Pancreas (tissue), 10 donors: ENCODE measurements around the gene CAPRIN2. TPM values are rescaled to one million over a fixed set of nuclear protein-coding genes. Genes with fewer than 3 reads are reported as not detected.
A peak's percentile ranks its signal among the peaks of the same experiment; 100 is the strongest.

ENCODE experiments used
- ATAC-seq, 4 donors: fragments of 200-7000 bp; cut with Tn5 transposase; one replicate each; pipeline versions ENCODE4 v1.8.0 to v1.9.1; 2020; ENCODE audit warnings: mild to moderate bottlenecking in 4 of 4, moderate library complexity in 4 of 4
- DNase-seq, 6 donors: peaks; one replicate each; pipeline ENCODE4 v3.0.0-alpha.2; 2020
- FAIRE-seq: peaks from 2 replicates; lab custom pipeline; 2012; peaks lifted over from hg19 to GRCh38; lab: Jason Lieb, UNC
- H3K27ac ChIP-seq, 4 donors: fragments of 200-600 bp; sonication (generic); 1 replicate in 3 of 4; 2 replicates in 1 of 4; pipeline versions ENCODE4 v1.5.0 to v1.8.0; 2020
- H3K27me3 ChIP-seq, 4 donors: fragments of 200-600 bp; one replicate each; pipeline ENCODE4 v1.8.0; 2021
- H3K36me3 ChIP-seq, 3 donors: fragments of 200-600 bp; sonication (generic) in 1 of 3; one replicate each; pipeline versions ENCODE4 v1.5.0 to v1.8.0; 2020 to 2021
- H3K4me1 ChIP-seq, 3 donors: fragments of 200-600 bp; one replicate each; pipeline ENCODE4 v1.8.0; 2021
- H3K4me3 ChIP-seq, 4 donors: fragments of 200-600 bp; sonication (generic) in 2 of 4; one replicate each; pipeline versions ENCODE4 v1.5.0 to v1.8.0; 2020 to 2021
- H3K9me3 ChIP-seq, 4 donors: fragments of 200-600 bp; one replicate each; pipeline ENCODE4 v1.8.0; 2021
- CTCF ChIP-seq, 4 donors: fragments of 200-600 bp; sonication (generic) in 3 of 4; IDR thresholded peaks; one replicate each; pipeline versions ENCODE4 v1.5.0 to v1.8.0; 2021; ENCODE audit warnings: antibody characterized with exemption in 4 of 4
- WGBS, 2 donors: extraction: QIAGEN DNeasy Blood & Tissue Kit; methylation state at CpG; one replicate each; pipeline ENCODE4 v1.1.7; 2013; 5-methylcytosine and 5-hydroxymethylcytosine counted together
- intact Hi-C, 3 donors: fragments of 100-400 bp; cut with DNase I; formaldehyde crosslinking; loops; one replicate each; pipeline versions ENCODE4 v1.11.1 to v1.14.2; 2022
- polyA plus RNA-seq, 2 donors: library from polyadenylated mRNA; stranded (reverse); fragments of 200-250 nt; gene quantifications; one replicate each; pipeline ENCODE4 v1.2.3, GENCODE V29; 2013
- total RNA-seq, 6 donors: library from RNA; stranded (reverse); fragmentation: NEBNext Ultra II Directional in 4 of 6; extraction: Animal tissue kit (Norgen Biotek cat#: 25700) in 4 of 6; gene quantifications; one replicate each; pipeline versions ENCODE4 v1.2.1 to v1.2.4, GENCODE V29; 2021 to 2023
- donor health status: healthy with polysubstance abuse.
- donor health status: DM: no; HTN: no; CAD: no; lungs with moderate emphysema.
- donor health status: DM: no; HTN: no; CAD: no.
- donor health status: control.
- donor health status: control.
- donor health status: Bipolar disorder and iron deficiency.
- donor health status: DM: yes; HTN: yes; CAD: no.
- donor health status: DM: no; HTN: no; CAD: no.
- donor health status: DM: no; HTN: no; CAD: no.
- donor health status: DM: yes; HTN: yes; CAD: no.

Gene CAPRIN2
- total and polyA plus RNA-seq, 8 donors, result 5.7 to 25.6 (median 10.8) TPM

GRCh38 chr12:30694412-30695198, 60.1 kb downstream of the CAPRIN2 start:
- Histone ChIP-seq H3K36me3 (no peaks in the 10 kb centered on the region), H3K4me3 (peak overlapping the region; percentile 87 to 100 (median 92)), H3K27me3 (no peaks in the 10 kb centered on the region), H3K9me3 (no peaks in the 10 kb centered on the region), H3K4me1 (peaks cover 0 to 25% (median 9%) of the 10 kb centered on the region in 3 donors), H3K27ac (peak overlapping the region; percentile 76 to 89 (median 86))
- FAIRE-seq, result no peak
- intact Hi-C loops, result no loop called here
- WGBS, 2 donors, result 3% methylated on average over 16 of the region's 16 CpGs
- ATAC-seq, result peak; percentile 75 to 84 (median 80)
- TF ChIP-seq CTCF (IDR thresholded peaks at IDR 0.05), result no peak
- DNase-seq, result peak; percentile 50 to 76 (median 65)

DNA sequence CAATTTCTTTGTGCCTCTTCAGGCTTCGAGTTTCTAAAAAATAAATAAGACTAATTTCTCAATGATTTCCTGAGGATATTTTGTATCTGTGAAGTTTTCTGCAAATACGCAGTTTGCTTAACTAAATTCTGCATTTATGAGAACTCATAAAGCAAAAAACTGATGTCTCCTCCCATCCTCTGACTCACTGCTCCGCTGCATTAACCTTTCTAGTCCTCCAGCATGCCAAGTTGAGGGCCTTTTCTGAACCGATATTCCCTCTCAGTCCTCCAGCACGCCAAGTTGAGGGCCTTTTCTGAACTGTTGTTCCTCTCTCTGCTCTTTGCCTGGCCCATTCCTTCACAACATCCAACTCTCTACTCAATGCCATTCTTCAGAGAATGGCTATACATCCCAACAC, 62.3 kb downstream of the CAPRIN2 start:
- Histone ChIP-seq H3K4me3 (no peak overlapping the region), H3K9me3 (no peaks in the 10 kb centered on the region), H3K27ac (no peak overlapping the region), H3K36me3 (no peaks in the 10 kb centered on the region), H3K27me3 (no peaks in the 10 kb centered on the region), H3K4me1 (peaks cover 0 to 25% (median 9%) of the 10 kb centered on the region in 3 donors)
- no peak for FAIRE-seq
- ATAC-seq, result no peak
- TF ChIP-seq CTCF (IDR thresholded peaks at IDR 0.05), result no peak
- 76 to 84% methylated on average over 5 of the region's 5 CpGs for WGBS, 2 donors
- no peak for DNase-seq
- intact Hi-C loops, result no loop called here

DNA sequence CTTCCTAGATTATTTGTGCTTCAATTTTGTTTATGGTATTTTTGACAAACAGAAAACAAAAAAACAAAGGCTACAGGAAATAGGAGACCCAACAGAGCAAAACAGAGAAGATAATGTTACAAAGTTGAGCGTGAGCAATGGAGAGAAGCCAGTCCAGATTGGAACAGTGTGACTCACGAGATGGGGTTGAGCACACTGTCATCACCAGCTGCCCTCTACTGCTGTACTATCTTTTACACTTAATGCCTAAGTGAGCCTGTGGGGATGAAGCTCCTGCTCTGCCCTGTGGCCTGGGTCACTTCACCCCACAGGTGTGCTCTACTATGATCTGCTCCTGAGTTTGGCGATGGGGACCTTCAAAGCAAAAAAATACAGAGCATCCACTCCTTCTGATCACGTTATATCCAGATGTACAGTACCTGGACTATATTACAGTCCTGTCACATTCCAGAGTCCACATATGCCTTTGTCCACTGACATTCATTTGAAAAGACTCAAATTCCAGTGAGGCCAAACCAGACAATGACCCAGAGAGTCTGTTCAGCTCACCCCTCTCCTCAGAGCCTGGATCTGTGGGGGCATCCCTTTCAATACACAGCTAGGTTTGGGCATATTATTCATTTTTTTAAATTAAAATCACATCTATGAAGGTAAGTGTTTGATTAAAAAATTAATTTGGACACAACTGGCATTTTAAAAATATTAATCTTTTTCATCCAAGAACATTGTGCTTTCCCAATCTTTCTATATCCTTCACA, 63.5 kb downstream of the CAPRIN2 start:
- Histone ChIP-seq H3K4me3 (no peak overlapping the region), H3K4me1 (peaks cover 0 to 25% (median 9%) of the 10 kb centered on the region in 3 donors), H3K9me3 (no peaks in the 10 kb centered on the region), H3K36me3 (no peaks in the 10 kb centered on the region), H3K27ac (no peak overlapping the region), H3K27me3 (no peaks in the 10 kb centered on the region)
- intact Hi-C loops, result no loop called here
- DNase-seq (no peak), ATAC-seq (no peak), FAIRE-seq (no peak)
- WGBS, 2 donors, result 57 to 61% methylated on average over 4 of the region's 4 CpGs
- no peak for TF ChIP-seq CTCF (IDR thresholded peaks at IDR 0.05)

GRCh38 chr12:30687265-30687986, 67.3 kb downstream of the CAPRIN2 start:
- no peak for ATAC-seq
- no peak overlapping the region for H3K4me3 ChIP-seq
- no peak for FAIRE-seq
- 86 to 91% methylated on average over 2 of the region's 2 CpGs for WGBS, 2 donors
- peaks cover 0 to 7% (median 0%) of the 10 kb centered on the region in 3 donors for H3K4me1 ChIP-seq
- H3K9me3 ChIP-seq, result no peaks in the 10 kb centered on the region
- H3K27ac ChIP-seq, result no peak overlapping the region
- no peak for TF ChIP-seq CTCF (IDR thresholded peaks at IDR 0.05)
- no peak for DNase-seq
- intact Hi-C loops, result no loop called here
- H3K36me3 ChIP-seq, result peaks cover 0 to 5% (median 0%) of the 10 kb centered on the region in 3 donors
- H3K27me3 ChIP-seq, result no peaks in the 10 kb centered on the region
